GM04504 (cell line): ENCODE measurements around the gene MN1.

ENCODE experiments used
- DNase-seq: peaks from one replicate; pipeline ENCODE4 v3.0.0-alpha.2; 2012; ENCODE audit warnings: low read depth

The MN1 gene

DNA sequence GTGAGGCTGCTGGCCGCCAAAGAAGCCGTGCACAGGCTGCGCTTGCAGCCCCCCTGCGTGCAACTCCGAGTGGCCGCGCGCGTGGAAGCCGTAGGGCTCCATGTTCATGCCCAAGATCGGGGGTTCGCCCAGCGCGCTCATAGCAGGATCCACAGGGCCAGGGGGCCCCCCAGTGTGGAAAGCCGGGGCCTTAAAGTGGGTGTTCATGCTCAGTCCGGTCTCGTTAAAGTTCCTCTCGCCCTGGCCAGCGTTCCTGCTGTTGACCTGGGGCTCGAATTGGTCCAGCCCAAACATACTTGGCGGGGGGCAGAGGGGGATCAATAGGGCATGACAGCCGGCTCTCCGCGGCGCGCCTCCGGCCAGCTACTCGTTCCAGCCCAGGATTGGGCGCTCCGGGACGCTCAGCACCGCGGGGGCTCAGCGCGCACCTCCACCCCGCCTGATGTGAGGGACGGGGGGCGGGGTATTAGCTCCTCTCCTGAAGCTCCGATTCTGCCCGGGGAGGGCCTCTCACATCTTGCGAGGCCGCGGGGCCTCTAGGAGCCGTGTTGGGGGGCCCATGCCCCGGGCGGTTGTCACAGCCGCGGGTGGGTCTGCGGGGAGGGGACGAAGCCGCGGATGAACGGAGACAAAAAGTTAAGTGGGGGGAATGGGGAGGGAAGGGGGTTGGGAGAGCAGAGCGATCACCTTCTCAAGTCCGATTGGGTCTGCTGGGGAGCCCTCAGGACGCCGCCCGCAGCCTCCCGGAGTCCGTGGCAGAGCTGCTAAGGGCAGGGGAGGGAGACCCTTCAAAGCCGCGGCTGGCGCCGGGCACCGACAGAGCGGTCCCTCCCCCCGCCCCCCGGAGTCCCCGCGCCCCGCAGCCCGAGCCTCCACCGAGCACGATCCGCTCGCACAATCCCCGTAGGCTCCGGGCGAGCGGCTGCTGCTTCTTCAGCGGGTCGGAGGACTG lies 1.0 kb downstream of the MN1 start:
- no peak for DNase-seq

DNA sequence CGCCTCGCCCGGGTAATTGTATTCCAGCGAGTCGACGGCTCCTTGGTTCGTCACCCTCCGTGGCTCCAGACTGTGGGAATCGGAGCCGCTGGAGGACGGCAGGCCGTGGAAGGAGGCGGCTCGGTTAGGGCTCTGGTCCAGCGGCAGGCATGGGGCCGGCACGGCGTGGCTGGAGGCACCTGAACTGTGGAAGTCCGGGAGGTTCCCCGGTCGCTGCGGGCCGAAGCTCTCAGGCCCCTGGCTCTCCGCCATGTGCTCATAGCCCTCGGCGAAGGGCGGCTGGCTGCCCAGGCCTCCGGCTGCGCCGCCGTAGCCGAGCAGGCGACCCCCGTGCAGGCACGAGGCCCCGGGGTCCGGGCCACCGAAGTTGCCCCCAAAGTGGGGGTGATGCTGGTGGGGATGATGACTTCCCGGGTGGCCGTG lies 1.7 kb downstream of the MN1 start:
- no peak for DNase-seq

DNA sequence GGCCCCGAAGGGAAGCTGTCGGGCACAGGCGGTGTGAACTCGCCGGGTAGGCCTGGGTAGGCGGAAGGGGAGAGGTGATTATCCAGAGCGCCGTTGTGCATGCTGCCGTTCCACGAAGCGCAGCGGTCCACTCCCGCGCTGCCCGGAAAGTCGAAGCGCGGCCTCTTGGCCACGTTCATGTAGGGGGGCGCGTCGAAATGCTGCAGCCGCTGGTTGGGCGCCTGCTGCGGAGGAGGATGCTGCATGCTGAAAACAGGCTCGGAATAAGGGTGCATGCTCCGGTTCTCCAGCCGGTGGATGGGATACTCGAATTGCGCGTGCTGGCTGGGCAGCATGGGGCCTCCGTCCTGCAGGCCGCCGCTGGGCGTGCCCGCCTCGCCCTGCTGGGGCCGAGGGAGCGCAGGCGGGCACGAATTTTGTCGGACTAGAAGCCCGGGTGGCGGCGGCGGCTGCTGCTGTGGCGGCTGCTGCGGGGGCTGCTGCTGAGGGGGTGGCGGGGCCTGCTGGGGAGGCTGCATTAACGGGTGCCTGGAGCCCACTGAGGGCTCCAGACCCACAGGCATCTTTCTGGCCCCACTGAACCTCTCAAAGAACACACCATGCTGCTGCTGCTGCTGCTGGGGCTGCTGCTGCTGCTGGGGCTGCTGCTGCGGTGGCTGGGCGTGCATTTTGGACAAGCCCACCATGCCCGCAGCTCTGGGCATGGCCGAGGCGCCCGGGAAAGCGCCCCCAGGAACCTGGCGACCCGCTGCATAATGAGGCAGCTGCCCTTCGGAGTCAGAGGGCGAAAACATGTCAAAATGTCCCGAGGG lies 2.3 kb downstream of the MN1 start:
- DNase-seq, result no peak

DNA sequence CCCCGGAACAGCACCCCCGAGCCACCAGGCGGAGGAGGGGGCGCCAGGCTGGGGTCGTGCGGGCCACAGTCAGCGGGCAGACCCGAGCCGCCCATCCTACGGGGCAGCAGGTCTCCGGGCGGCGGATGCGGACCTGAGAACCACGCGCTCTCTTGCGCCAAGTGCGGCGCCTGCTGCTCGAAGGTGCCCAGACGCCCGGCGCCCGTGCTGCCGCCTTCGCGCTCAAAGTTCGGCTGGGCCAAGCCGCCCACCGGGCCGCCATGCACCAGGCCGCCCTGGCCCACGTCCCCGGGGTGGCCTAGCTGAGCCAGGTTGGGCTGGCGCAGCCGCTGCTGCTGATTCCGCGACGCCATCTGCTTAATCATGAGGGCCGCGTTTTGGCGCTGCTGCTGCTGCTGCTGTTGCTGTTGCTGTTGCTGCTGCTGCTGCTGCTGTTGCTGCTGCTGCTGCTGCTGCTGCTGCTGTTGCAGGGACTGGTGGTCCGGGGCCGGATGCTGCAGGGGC lies 3.0 kb downstream of the MN1 start:
- no peak for DNase-seq

DNA sequence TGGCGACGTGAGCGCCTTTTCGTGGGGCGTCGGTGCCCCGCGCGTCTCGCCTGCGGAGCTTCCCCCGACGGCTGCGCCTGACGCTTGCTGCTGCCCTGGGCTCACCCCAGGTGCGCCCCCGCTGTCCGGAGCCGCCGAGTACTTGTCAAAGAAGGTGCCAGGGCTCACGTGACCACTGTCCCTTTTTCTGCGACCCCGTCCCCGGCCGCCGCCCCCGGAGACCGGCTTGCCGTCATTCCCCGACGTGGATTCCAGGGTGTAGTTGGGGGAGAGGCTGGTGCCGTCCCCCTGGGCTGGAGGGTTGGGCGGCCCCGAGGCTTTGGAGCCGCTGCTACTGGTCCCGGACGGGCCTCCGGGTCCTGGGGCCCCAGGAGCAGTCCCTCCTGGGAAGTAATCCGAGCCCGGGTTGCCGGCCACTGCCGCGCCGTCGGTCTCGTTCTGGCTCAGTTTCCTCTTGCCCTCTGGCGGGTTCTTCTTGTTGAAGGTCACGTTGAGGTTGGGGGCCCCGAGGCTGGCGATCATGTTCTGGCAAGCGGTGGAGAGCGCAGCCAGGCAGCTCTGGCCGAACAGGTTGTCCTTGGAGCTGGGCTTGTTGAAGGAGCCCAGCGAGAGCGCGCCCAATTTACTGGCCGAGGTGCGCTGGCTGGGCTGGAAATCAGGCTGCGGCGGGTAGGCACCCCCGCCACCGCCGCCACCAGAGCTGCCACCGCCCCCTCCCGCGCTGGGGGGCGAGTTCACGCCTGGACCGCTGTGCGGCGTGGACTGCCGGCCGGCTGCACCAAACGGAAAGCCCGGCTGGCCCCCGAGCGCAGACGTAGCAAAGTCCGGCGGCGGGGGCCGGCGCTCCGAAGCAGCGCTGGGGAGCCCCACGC lies 3.8 kb downstream of the MN1 start:
- DNase-seq, result no peak

DNA sequence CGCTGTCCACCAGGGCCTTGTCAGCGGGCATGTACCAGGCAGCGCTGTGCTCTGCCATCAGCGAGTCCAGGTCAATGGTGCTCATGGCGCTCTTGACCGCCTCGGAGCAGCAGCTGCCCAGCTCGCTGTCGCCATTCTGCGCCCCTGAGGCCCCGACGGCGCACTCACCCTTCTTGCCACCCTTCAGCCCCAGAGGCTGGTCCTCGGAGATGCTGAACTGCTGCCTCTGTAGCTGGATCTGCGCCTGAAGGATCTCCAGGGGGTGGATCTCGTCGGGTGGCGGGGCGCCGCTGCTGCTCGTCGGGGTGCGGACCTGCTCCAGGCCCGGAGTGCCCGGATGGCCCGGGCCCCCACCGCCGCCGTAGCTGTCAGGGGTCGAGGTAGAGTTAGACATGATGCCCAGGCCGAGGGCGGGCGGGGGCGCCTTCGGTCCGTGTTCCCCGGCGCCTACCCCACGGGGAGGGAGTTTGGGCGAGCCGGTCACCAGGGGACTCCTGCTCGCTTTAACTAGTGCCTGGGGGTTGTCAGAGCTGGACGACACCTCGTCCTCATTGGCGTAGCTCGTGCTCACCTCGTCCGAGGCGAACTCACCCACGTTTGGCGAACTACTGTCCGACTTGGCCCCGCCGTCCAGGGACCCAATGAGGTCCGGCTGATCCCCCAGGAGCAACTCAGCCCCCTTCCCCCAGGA lies 4.6 kb downstream of the MN1 start:
- DNase-seq, result no peak

DNA sequence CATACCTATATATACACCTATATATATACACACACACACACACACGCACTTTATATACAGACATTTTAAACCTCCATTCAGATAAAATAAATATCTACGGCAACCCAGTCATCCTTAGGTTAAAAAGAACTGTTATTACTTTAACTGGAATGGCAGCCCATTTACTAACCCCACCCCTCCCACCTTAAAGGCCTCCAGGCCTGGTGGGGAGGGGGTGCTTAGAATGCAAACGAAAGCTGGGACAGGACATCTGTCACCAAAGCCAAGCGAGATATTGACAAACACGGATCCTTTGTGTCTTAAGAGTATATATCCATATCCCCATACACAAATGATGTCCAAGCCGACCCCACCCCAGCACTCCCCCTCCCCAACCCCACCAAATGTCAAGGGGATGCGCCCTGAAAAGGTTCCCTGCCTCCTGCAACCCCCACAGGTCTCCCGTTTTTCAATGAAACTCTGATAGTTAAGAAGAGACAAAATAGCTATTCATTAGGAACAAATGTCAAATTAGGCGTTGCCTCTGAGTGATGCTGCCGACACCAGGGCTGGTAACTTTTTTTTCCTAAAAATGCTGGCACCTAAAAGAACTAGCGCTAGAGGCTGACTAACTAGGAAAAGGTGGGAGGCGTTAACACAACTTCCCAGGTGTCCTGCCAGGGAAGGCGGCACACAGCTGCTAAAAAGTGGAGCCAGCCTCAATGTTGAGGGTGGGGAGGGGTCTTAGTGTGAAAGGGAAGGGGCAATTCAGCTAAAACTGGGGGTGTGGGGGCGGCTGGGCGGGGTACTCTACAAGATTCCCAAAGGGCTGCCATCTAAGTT lies 5.6 kb downstream of the MN1 start:
- DNase-seq, result no peak

DNA sequence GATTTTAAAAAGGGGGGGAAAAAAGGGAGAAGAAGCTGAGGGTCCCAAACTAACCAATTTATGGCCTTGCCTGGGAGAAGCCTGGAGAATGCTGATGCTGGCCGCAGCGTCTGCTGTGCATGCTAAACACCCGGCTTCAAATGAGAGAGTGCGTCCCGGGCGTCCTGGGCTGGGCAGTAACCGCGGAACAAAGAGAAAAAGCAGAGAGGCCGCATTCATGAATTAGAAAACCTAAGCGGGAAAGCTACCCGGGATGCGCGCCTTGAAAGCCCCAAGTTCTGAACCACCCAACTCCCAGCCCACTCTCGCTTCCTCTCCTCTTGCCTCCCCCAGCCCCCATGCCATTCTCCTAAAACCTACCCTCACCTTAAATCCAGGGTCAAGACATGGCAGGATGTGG lies 6.5 kb downstream of the MN1 start:
- no peak for DNase-seq

DNA sequence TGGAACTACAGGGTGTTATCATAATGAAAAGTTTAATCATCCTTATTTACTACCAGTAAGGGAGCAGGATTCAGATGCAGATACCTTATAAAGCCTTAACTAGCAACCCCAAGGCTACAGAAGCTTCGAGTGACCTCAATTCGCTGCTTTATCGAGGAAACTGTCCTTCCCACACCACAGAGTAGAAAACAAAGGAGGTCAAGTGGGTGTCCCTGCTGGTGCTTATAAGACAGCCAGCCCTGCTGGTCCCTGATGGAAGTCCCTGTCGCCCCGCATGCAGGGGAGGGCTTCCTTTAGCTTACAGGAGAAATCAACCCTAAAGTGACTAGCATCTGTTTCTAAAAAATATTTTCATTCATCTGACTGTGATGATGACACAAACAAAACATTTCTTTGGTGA lies 7.3 kb downstream of the MN1 start:
- no peak for DNase-seq

DNA sequence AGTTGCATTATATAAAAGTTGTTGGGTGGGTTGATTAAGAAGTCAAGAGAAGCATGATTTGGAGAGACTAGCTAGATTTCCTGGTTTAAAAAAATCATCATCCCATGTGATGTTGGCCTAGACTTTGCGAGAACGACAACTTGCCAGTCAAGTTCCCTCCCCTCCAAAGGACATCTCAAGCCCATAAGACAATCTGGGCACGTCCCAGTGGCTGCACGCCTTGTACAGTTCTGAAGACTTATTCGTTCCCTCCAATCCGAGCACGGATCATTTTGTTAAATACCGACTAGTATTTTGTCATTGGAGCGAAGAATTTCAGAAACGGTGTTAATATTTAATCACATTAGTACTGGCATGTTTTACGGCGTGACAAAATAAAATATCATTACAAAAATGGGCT lies 8.0 kb downstream of the MN1 start:
- no peak for DNase-seq

DNA sequence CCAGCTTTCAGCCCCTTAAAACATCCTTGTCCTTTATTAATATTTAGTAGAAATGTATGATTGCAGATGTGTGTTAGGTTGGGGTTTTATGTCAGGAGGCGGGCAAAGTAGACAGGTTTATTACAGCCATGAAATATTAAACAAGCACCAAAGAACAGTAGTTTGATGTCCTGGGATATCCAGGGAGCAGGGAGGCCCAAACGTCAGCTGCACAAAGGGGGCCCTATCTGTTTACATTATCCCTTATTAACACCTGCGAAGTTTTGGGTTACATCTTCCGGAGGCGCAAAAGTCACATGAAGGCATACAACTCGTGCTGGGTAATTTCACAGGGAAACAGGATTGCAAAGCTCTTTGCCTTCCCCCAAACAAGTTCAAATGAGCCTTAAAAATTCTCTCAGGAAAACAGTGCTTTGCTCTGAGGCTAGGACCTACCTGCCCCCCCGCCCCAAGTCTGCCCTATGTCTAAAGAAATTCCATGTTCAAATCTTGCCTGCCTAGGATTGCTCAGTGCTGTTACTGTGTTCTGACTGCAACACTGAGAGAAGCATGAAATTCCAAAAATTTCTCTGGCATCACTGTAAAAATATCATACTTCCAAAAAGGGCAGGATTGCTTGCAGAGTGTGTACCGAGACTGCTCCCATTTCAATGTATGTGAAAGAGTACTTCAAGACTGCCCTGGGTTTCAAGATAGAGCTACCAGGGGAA lies 8.9 kb downstream of the MN1 start:
- no peak for DNase-seq

DNA sequence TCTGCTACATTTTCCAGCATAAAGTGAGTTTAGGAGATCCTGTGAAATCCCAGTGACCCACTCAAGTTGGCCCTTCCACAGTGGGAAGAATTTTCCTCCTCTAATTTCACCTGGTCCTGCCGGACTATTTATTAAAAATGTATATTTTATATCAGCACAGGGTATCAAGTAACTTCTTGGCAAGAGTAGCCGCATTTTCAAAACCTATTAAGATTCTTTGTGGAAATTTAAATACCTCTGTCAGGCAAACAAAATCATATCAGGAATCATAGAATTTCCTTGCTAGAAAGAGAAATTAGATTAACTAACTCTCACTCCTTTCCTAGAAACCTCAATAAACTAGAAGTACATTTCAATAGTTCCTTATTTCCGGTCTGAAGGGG lies 9.7 kb downstream of the MN1 start:
- no peak for DNase-seq

DNA sequence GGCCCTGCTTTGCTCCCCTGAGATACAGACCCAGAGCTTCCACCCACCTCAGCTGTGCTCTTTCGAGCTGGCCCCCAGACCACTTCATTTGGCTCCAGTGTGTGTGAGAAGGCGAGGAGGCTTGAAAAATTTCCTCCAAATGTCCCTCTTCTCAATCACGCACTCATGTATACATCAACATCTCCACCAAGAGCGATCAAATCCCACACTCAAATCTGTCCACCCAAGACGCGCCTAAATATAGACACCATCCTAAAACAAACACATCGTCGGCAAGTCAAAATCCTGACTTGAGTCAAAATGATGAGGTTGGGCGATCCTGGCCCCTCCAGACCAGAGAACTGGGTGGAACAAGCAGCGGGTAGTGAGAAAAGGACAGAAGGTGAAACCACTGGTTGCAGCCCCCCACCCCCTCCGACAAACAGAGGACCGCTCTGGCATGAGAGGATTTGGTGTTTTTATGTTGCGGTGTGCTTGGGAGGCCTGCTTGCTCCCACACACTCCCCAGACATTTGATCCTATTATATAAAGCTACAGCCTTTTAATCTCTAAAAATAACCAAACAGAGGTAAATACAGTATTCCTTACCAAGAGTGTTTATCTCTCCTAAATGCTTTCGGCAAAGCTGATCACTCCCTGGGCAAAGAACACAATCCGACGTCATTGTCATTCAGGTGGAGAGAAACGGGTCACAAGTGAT lies 10.2 kb downstream of the MN1 start:
- DNase-seq, result no peak

DNA sequence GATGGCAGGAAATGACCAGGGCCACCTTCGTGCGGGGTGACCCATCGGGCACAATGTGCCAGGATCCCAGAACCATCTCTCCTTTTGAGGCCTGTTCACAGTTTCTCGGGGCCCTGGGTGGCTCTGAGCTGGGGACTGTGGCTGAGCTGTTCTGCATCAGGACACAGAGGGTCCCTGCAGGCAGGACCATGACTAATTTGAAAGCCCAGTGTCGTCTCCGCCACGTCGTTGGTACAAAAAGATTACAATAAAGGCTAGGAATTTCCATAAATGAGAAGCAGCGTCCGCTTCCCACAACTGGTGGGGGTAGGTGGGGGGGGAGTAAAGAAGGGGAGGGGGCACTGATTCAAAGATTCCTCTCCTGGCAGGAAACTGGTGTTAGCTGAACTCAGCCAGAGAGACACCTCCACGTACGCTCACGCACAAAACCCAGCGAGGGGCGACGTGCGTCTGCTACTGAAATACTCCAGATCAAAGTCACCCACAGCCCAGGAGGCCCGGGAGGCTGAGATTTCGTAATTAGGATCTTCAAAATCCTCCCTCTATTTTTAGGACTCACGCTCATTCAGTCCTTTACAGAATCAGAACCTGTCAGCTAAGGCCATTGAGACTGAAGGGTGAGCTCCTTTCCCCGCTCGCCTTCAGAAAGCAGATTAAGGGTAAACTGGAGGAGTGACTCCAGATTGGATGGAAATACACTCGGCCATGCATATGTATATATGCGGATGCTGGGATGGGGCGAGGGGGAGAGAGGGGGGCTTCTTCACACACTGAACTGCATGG lies 11.0 kb downstream of the MN1 start:
- no peak for DNase-seq

DNA sequence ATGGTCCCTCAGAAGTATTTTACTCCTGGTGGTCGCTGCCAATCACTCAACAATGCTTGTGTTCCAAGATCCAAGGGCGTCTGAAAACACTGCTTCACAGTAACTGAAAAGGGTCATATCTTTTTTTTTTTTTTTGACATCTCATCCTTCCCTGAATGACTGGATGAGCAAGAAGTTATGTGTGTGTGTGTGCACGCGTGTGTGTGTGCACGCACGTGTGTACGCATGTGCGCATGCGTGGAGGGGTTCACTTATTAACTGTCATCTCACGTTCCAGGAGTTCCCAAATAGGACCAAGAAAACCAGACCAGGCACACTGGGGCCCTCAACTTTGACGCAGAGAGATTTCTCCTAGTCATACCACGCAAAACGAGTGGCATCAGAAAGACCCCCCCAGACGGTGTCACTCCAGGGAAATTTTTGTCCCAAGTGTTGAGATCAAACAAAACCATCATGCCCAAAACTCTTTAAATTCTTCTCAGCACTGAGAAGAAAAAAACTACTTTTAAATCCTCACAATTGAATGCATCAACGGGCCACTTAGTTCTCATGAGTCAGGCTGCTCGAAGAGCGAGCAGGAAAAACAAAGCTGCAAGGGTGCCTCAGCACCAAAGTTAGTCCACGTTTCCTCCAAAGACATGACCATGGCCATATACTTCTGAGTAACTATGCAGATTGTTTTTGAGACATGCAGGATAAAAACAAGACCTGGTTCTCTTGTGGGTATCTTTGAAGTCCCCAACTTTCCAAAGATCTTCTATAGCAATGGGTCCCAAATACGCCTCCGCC lies 12.9 kb downstream of the MN1 start:
- DNase-seq, result no peak

DNA sequence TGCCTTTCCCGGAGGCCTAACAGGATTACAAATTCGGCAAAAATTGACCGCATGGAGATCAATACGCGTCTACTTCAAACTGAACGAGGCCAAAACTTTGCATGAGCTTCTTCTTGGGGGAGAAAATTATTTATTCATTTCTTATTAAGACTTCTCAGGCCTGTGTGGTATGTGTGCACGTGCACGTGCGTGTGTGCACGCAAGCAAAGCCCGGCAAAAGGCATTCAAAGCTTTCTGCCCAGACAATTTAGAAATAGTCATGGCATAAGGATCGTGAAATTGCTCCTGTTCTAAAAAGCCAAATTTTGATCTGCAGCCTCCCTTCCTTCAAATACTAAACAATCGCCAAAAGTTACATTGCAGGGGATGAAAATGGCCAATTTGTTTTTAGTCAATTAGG lies 14.6 kb downstream of the MN1 start:
- no peak for DNase-seq

DNA sequence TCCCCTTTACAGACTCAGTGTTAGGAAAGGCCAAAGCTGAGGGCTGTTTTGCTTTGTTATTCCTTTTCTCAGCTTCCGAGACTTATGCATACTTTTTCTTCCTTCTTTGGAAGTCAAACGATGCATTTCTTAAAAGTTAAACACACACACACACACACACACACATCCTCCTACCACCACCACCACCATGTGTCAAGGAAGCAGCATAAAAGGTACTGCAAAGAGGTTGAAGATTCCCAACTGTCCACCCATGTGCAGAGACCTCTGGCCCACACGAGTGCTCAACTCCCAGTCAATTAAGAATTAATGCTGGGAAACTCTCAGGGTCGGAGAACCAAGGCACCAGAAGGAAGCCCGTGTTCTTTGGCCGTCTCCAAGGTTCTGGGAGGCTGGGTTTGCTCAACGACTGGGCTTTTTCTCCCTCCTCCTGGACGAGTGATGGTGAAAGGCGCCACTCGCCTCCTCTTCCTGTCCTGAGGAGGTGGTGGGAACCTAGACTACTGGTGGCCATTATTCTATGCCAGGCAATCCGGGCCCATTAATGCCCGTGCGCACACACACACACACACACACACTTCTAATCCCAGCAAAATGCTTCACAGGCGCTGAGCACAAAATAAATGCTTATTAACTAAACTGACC lies 15.1 kb downstream of the MN1 start:
- DNase-seq, result no peak
